AG04449 (cell line): ENCODE results near the gene ERO1B.

Source experiments
- CTCF ChIA-PET: fragments of 350-600 bp; formaldehyde crosslinking; extraction: SDS; loops from one replicate; lab custom pipeline; 2021; ENCODE audit warnings: antibody characterized with exemption; lab: Yijun Ruan, JAX
- POLR2A ChIA-PET: fragments of 400-600, 350-600 bp; formaldehyde crosslinking; extraction: SDS; loops from one replicate; lab custom pipeline; 2020; ENCODE audit warnings: antibody characterized with exemption, inconsistent platforms; lab: Yijun Ruan, JAX
- DNase-seq: peaks from one replicate; pipeline ENCODE4 v3.0.0-alpha.2; 2010; ENCODE audit warnings: low read depth, low spot score
- H3K4me3 ChIP-seq: 2 replicates; pipeline ENCODE4 v1.5.1; 2011; ENCODE audit warnings: low read depth, mild to moderate bottlenecking, control low read depth, low read length
- TF ChIP-seq, protein P1 (sequence below): IDR thresholded peaks from one replicate; pipeline ENCODE4 v1.5.1; 2011; ENCODE audit warnings: mild to moderate bottlenecking, moderate library complexity, low read length, control low read depth, inconsistent platforms; ENCODE audit not compliant: insufficient read depth; ENCODE audit errors: missing control alignments

The ERO1B gene

DNA sequence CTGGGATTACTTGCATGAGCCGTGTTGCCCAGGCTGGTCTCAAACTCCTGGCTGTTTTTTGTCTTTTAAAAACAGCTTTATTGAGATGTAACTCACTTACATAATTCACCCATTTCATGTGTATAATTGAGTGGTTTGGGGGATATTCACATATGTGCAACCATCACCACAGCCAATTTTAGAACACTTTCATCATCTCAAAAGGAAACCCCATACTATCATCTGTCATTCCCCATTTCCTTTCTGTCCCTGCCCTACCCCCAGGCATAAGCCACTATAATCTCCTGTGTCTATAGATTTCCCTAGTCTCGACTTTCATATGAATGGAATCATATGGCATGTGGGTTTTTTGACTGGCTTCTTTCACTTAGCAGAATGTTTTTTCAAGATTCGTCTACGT is 96.1 kb downstream of the ERO1B start:
- ChIA-PET CTCF (no interaction called here), POLR2A (no interaction called here)
- TF ChIP-seq, protein P1, sequence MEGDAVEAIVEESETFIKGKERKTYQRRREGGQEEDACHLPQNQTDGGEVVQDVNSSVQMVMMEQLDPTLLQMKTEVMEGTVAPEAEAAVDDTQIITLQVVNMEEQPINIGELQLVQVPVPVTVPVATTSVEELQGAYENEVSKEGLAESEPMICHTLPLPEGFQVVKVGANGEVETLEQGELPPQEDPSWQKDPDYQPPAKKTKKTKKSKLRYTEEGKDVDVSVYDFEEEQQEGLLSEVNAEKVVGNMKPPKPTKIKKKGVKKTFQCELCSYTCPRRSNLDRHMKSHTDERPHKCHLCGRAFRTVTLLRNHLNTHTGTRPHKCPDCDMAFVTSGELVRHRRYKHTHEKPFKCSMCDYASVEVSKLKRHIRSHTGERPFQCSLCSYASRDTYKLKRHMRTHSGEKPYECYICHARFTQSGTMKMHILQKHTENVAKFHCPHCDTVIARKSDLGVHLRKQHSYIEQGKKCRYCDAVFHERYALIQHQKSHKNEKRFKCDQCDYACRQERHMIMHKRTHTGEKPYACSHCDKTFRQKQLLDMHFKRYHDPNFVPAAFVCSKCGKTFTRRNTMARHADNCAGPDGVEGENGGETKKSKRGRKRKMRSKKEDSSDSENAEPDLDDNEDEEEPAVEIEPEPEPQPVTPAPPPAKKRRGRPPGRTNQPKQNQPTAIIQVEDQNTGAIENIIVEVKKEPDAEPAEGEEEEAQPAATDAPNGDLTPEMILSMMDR = no peak
- H3K4me3 ChIP-seq = no peak overlapping the region
- no peak for DNase-seq

DNA sequence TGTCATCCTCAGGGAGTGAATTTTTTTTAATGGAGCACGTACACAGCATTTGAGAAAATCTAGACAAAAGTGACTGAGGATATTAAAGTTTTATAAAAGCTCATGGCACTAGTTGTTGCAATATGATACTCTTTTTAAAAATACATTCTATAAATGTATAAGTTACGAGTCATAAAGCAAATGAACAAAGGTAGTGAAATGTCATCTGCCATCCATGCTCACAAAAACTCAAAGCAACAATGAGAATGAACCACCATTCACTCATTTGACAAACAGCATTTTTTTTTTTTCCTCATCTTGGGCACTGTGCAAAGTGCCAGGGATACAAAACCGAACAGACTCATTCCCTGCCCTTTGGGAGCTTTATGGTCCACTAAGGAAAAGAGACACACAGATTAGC is 100.7 kb downstream of the ERO1B start:
- DNase-seq = no peak
- H3K4me3 ChIP-seq = no peak overlapping the region
- ChIA-PET CTCF (no interaction called here), POLR2A (no interaction called here)
- TF ChIP-seq, protein P1 = no peak

- no peak overlapping the region for H3K4me3 ChIP-seq
- CTCF ChIA-PET = no interaction called here
- TF ChIP-seq, protein P1 = no peak
- POLR2A ChIA-PET = no interaction called here
- DNase-seq = no peak
Observed at GRCh38 chr1:236179634-236180033, 102.1 kb downstream of the ERO1B start.

DNA sequence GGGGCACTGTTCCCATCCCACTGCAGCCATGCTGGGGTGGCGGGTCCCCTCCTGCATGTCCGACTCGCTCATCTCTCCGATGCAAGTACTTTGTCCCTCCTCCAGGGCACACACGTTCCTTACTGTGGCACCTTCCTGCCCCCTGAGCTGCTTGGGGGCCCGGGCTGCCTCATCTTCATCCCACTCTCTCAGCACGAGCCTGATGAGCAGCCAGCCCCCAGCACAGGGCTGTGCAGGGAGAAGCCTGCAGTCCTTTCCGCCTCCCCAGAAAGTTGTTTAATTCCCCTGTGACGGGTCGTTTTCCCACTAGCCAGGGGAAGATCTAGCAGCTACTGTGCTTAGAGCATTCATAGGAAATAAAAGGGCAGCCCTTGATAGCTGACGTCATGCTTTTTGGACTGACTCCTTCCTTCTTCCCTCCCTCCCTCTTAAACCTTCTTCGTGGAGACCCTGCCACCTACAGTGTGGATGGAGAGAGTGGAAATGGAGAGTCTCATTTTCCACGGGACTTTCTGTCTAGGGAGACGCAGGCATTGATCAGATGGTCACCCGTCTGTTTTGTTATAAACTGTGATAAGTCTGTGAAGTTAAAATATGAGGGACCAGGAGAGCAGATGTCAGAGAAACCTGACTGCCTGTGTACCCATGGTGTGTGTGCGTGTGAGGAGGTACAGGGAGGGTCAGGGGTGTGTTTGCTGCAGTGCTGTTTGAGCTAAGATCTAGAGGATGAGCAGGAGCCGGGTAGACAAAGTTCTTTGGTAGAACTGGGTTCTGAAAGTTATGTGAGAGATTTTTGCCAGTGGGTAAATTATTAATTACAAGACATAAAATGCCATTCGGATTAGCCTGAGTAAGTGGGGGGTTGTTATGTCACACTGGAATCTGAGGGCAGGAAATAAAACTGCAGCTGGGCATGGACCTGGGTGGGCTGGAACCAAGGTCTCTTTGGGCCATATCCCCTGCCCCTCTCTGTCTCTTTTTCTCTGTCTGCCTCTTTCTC is 105.1 kb downstream of the ERO1B start:
- ChIA-PET POLR2A (interaction anchor here (0.6 kb wide), 1 partner anchor 9 kb away, joined by 4 read pairs; no protein-coding TSS in a partner anchor), CTCF (no interaction called here)
- H3K4me3 ChIP-seq = no peak overlapping the region
- no peak for DNase-seq
- TF ChIP-seq, protein P1 = no peak

- no peak overlapping the region for H3K4me3 ChIP-seq
- TF ChIP-seq, protein P1 = no peak
- CTCF ChIA-PET = no interaction called here
- DNase-seq = no peak
- POLR2A ChIA-PET = no interaction called here
Observed at GRCh38 chr1:236175642-236176336, 106.0 kb downstream of the ERO1B start.
